ENCODE measurements around the gene ELOF1.

DNA sequence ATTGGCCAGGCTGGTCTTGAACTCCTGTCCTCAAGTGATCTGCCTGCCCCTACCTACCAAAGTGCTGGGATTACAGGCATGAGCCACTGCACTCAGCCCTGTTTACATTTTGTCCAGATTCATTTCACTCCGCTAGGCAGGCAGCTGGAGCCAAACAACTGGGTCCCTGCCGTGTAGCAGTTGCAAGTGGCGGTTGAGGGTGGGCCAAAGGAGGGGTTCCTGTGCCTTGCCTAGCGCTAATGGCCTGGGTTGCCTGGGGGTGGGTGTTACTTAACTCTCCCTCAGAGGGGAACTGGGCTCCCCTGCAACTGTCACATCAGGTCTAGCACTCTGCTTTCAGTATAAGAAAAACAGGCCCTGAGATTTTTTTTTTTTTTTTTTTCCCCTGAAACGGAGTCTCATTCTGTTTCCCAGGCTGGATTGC is 11.0 kb upstream of the ELOF1 start:
- TF ChIP-seq, protein P1, sequence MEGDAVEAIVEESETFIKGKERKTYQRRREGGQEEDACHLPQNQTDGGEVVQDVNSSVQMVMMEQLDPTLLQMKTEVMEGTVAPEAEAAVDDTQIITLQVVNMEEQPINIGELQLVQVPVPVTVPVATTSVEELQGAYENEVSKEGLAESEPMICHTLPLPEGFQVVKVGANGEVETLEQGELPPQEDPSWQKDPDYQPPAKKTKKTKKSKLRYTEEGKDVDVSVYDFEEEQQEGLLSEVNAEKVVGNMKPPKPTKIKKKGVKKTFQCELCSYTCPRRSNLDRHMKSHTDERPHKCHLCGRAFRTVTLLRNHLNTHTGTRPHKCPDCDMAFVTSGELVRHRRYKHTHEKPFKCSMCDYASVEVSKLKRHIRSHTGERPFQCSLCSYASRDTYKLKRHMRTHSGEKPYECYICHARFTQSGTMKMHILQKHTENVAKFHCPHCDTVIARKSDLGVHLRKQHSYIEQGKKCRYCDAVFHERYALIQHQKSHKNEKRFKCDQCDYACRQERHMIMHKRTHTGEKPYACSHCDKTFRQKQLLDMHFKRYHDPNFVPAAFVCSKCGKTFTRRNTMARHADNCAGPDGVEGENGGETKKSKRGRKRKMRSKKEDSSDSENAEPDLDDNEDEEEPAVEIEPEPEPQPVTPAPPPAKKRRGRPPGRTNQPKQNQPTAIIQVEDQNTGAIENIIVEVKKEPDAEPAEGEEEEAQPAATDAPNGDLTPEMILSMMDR (IDR thresholded peaks at IDR 0.05; ENCODE audit: borderline replicate concordance, extremely low read depth, low read length, poor library complexity, severe bottlenecking): no peak
- no peak for TF ChIP-seq EZH2 (IDR thresholded peaks at IDR 0.05; ENCODE audit: borderline replicate concordance, low read depth, low read length, severe bottlenecking)

All from DND-41 (cell line).